HG03196 (cell line): Measurements from ENCODE around the gene INIP.
"Not testable (repeated sequence)": the region's sequence is repeated elsewhere in the genome, so short reads cannot be mapped to it uniquely, and the experiment has no call there.

Experiments used
- ATAC-seq: cut with Tn5 transposase; IDR thresholded peaks from one replicate; pipeline ENCODE4 v1.9.1; 2021; ENCODE audit not compliant: unreplicated experiment

The INIP gene

GRCh38 chr9:112743216-112743836 lies 25.4 kb upstream of the INIP start:
- no peak for ATAC-seq

- no peak for ATAC-seq
These were observed 17.0 kb upstream of the INIP start for GRCh38 chr9:112734892-112735291.

GRCh38 chr9:112731971-112732370 lies 14.1 kb upstream of the INIP start:
- ATAC-seq: no peak

- no peak for ATAC-seq
These were observed 10.5 kb upstream of the INIP start for GRCh38 chr9:112728401-112728800.

- ATAC-seq: no peak
These were observed 8.5 kb upstream of the INIP start for GRCh38 chr9:112726428-112726827.

GRCh38 chr9:112725961-112726360 lies 8.0 kb upstream of the INIP start:
- no peak for ATAC-seq

- not testable (repeated sequence) for ATAC-seq
These were observed 4.8 kb upstream of the INIP start for GRCh38 chr9:112722749-112723148.

GRCh38 chr9:112720113-112720780 lies 2.3 kb upstream of the INIP start:
- no peak for ATAC-seq

- ATAC-seq: no peak
These were observed 1.8 kb upstream of the INIP start for GRCh38 chr9:112719696-112720095.

- ATAC-seq: no peak
These were observed 1.3 kb upstream of the INIP start for GRCh38 chr9:112719241-112719691.

- no peak for ATAC-seq
These were observed 5.2 kb downstream of the INIP start for GRCh38 chr9:112712678-112713077.

- no peak for ATAC-seq
These were observed 6.7 kb downstream of the INIP start for GRCh38 chr9:112711050-112711689.

GRCh38 chr9:112705768-112706427 lies 12.0 kb downstream of the INIP start:
- no peak for ATAC-seq

- ATAC-seq: no peak
These were observed 14.6 kb downstream of the INIP start for GRCh38 chr9:112703304-112703703.

- ATAC-seq: no peak
These were observed 17.8 kb downstream of the INIP start for GRCh38 chr9:112700085-112700484.

- ATAC-seq: peak; percentile 78
These were observed 18.7 kb downstream of the INIP start for GRCh38 chr9:112699230-112699629.

- no peak for ATAC-seq
These were observed 21.5 kb downstream of the INIP start for GRCh38 chr9:112696461-112696860.

GRCh38 chr9:112694706-112695555 lies 23.0 kb downstream of the INIP start:
- no peak for ATAC-seq

GRCh38 chr9:112689161-112689740 lies 28.7 kb downstream of the INIP start:
- ATAC-seq: no peak

GRCh38 chr9:112680731-112681402 lies 37.0 kb downstream of the INIP start:
- ATAC-seq: no peak
